Right lobe of liver (tissue), 6 donors: ENCODE data around the gene CLIC6. TPM values are rescaled to one million over a fixed set of nuclear protein-coding genes. Genes with fewer than 3 reads are reported as not detected.

Experiments
- ATAC-seq, 4 donors: fragments of 200-7000 bp; cut with Tn5 transposase; one replicate each; pipeline ENCODE4 v1.9.1; 2020; ENCODE audit warnings: mild to moderate bottlenecking in 4 of 4, moderate library complexity in 4 of 4
- DNase-seq, 3 donors: peaks; one replicate each; pipeline ENCODE4 v3.0.0-alpha.2; 2020
- H3K27ac ChIP-seq, 3 donors: fragments of 200-600 bp; one replicate each; pipeline ENCODE4 v1.8.0; 2022
- H3K27me3 ChIP-seq, 2 donors: fragments of 200-600 bp; one replicate each; pipeline ENCODE4 v1.8.0; 2022
- H3K36me3 ChIP-seq, 4 donors: fragments of 200-600 bp; sonication (generic) in 1 of 4; one replicate each; pipeline versions ENCODE4 v1.5.1 to v1.8.0; 2017 to 2022; ENCODE audit warnings: control low read depth in 1 of 4
- H3K4me1 ChIP-seq, 4 donors: fragments of 200-600 bp; sonication (generic) in 1 of 4; one replicate each; pipeline versions ENCODE4 v1.5.1 to v1.8.0; 2017 to 2022; ENCODE audit warnings: control low read depth in 1 of 4
- H3K4me3 ChIP-seq, 3 donors: fragments of 200-600 bp; one replicate each; pipeline ENCODE4 v1.8.0; 2022
- H3K9me3 ChIP-seq, 4 donors: fragments of 200-600 bp; sonication (generic) in 1 of 4; one replicate each; pipeline versions ENCODE4 v1.5.1 to v1.8.0; 2017 to 2022; ENCODE audit warnings: control low read depth in 1 of 4
- POLR2A ChIP-seq: fragments of 450-650 bp; IDR thresholded peaks from one replicate; pipeline ENCODE4 v1.6.1; 2017; ENCODE audit warnings: antibody characterized with exemption, mild to moderate bottlenecking
- WGBS: methylation state at CpG from one replicate; pipeline ENCODE4 v1.1.6; 2018; ENCODE audit warnings: low coverage, low lambda C conversion rate; ENCODE audit not compliant: insufficient coverage; ENCODE audit errors: missing lambda C conversion rate; 5-methylcytosine and 5-hydroxymethylcytosine counted together
- intact Hi-C, 2 donors: fragments of 100-400 bp; cut with DNase I; formaldehyde crosslinking; loops; one replicate each; pipeline versions ENCODE4 v1.11.2 to v1.14.1; 2022
- total RNA-seq, 6 experiments: library from RNA; depleted of rRNA in 2 of 6; stranded (reverse); fragments of >200 nt in 2 of 6; fragmentation: NEBNext Ultra II Directional in 3 of 6; extraction: Animal tissue kit (Norgen Biotek cat#: 25700) in 3 of 6; gene quantifications; one replicate each; pipeline versions ENCODE4 v1.1.0 to v1.2.4, GENCODE V29; 2016 to 2023
- TF ChIP-seq, protein P1 (sequence below), 4 donors: fragments of 200-600 bp in 3 of 4; fragments of 450-650 bp in 1 of 4; IDR thresholded peaks; one replicate each; pipeline versions ENCODE4 v1.5.1 to v1.8.0; 2016 to 2022; ENCODE audit warnings: antibody characterized with exemption in 4 of 4, mild to moderate bottlenecking in 2 of 4
- donor health status: DM: no; HTN: yes; CAD: no.
- donor health status: DM: no; HTN: no; CAD: no.
- donor health status: DM: no; HTN: no; CAD: no.
- donor health status: DM: no; HTN: yes; CAD: no.
- donor health status: DM: no; HTN: yes; CAD: no.

The CLIC6 gene
- total RNA-seq, 6 experiments from 2014 or later: 0.25 to 0.63 (median 0.43) TPM

DNA sequence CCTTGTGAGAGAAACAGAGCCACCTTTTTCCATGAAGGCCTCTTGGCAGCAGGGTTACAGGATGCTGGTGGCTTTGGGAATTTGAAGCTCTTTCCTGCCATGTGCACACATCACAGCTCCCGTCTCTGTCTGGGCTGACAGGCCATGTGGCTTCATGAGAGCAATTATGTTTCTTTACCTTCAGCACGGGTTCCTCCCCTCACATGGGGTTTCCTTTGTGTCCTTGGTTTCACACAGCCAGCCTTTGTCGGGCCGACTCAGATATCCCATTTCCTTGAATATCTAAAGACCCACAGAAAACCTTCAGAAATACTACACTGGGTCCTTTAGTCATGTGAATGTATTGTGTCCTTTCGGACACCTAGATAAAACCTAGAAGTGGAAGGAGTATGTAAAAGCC lies 7.1 kb downstream of the CLIC6 start:
- WGBS: 60% methylated on average over 5 of the region's 5 CpGs
- Histone ChIP-seq H3K9me3 (no peaks in the 10 kb centered on the region), H3K4me3 (no peak overlapping the region), H3K27ac (no peak overlapping the region), H3K4me1 (no peaks in the 10 kb centered on the region), H3K27me3 (peaks cover 0 to 10% of the 10 kb centered on the region in 2 donors), H3K36me3 (no peaks in the 10 kb centered on the region)
- intact Hi-C loops: no loop called here
- ATAC-seq: no peak
- TF ChIP-seq, protein P1, sequence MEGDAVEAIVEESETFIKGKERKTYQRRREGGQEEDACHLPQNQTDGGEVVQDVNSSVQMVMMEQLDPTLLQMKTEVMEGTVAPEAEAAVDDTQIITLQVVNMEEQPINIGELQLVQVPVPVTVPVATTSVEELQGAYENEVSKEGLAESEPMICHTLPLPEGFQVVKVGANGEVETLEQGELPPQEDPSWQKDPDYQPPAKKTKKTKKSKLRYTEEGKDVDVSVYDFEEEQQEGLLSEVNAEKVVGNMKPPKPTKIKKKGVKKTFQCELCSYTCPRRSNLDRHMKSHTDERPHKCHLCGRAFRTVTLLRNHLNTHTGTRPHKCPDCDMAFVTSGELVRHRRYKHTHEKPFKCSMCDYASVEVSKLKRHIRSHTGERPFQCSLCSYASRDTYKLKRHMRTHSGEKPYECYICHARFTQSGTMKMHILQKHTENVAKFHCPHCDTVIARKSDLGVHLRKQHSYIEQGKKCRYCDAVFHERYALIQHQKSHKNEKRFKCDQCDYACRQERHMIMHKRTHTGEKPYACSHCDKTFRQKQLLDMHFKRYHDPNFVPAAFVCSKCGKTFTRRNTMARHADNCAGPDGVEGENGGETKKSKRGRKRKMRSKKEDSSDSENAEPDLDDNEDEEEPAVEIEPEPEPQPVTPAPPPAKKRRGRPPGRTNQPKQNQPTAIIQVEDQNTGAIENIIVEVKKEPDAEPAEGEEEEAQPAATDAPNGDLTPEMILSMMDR (IDR thresholded peaks at IDR 0.05): no peak
- TF ChIP-seq POLR2A: no peak
- no peak for DNase-seq

- intact Hi-C loops: no loop called here
- DNase-seq (no peak), ATAC-seq (no peak)
- Histone ChIP-seq H3K27me3 (no peaks in the 10 kb centered on the region), H3K27ac (no peak overlapping the region), H3K9me3 (no peaks in the 10 kb centered on the region), H3K4me1 (no peaks in the 10 kb centered on the region), H3K4me3 (no peak overlapping the region), H3K36me3 (no peaks in the 10 kb centered on the region)
- TF ChIP-seq POLR2A: no peak
- TF ChIP-seq, protein P1 (IDR thresholded peaks at IDR 0.05): no peak
- WGBS: 29% methylated on average over 5 of the region's 5 CpGs
These were observed 10.3 kb downstream of the CLIC6 start for GRCh38 chr21:34679051-34679450.

DNA sequence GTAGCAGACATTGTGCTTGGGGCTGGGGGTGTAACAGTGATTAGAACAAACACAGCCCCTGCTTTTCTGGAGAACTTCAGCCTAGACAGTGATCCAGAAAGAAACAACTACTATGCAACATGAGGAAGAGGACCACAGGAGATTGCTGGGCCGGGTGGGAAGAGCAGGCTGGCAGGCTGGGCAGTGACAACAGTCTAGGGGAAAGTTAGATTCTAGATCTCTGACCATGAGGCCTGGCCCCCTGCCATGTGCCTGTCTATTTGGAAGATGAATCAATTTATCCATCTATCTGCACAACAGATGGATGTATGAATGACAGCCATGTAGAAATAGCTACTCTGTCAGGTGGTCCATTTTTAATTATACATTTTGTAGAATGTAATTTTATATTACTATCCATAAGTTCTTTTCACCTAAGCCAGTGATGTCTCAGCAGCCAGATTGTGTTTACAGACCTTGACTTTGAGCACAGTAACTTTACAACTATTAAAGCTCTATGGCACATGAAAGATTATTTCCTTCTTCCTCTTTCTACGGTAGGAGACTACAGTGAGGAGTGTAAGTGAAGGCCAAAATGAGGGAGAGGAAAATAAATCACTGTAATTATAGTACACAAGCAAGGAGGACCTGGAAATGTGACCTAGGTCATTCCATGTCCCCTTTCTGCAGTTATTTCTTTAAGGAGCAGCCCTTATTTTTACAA lies 15.5 kb downstream of the CLIC6 start:
- intact Hi-C loops: no loop called here
- 11% methylated on average over 1 of the region's 2 CpGs for WGBS
- Histone ChIP-seq H3K9me3 (no peaks in the 10 kb centered on the region), H3K27me3 (no peaks in the 10 kb centered on the region), H3K27ac (no peak overlapping the region), H3K4me3 (no peak overlapping the region), H3K4me1 (no peaks in the 10 kb centered on the region), H3K36me3 (no peaks in the 10 kb centered on the region)
- no peak for ATAC-seq
- no peak for TF ChIP-seq POLR2A
- TF ChIP-seq, protein P1 (IDR thresholded peaks at IDR 0.05): no peak
- DNase-seq: no peak

DNA sequence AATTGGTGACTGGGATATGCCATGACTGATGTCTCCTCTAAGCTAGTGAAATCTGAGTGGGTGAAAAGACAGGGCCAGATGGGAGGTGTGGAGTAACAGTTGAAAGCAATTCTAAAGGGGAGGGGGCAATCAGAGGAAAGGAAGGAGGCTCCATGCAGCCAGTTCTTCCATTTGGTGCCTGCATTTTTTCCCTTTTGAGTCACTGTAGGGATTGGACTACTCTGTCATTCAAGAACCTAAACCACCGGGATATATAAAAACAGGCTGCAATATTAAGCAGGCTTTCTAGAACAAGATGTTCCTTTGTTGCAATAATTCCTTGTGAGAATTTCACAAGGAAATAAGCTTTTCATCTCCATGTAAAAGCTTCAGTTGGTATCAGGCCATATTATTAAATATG lies 18.3 kb downstream of the CLIC6 start:
- Histone ChIP-seq H3K27me3 (no peaks in the 10 kb centered on the region), H3K4me3 (no peak overlapping the region), H3K9me3 (no peaks in the 10 kb centered on the region), H3K4me1 (no peaks in the 10 kb centered on the region), H3K36me3 (no peaks in the 10 kb centered on the region), H3K27ac (no peak overlapping the region)
- DNase-seq (no peak), ATAC-seq (no peak)
- intact Hi-C loops: no loop called here
- WGBS: 13% methylated on average over 1 of the region's 1 CpG
- TF ChIP-seq, protein P1 (IDR thresholded peaks at IDR 0.05): no peak
- no peak for TF ChIP-seq POLR2A
